IPS-NIHi7 (cell line): Measurements from ENCODE around the gene OXT.

Experiments used
- DNase-seq: peaks from one replicate; pipeline ENCODE4 v3.0.0; 2012; ENCODE audit warnings: mixed read lengths; ENCODE audit errors: extremely low spot score

The OXT gene

GRCh38 chr20:3084283-3084985 lies 13.0 kb downstream of the OXT start, which contains the start of gene AVP:
TSS of gene AVP (minus strand) at chr20:3084724. CDS start at chr20:3084674, 50 bp downstream.
- no peak for DNase-seq

GRCh38 chr20:3084986-3085360 lies 13.6 kb downstream of the OXT start:
- DNase-seq, result no peak

GRCh38 chr20:3085571-3086072 lies 14.2 kb downstream of the OXT start:
- no peak for DNase-seq

- DNase-seq, result no peak
Measured at GRCh38 chr20:3088031-3088430, 16.6 kb downstream of the OXT start.

- DNase-seq, result no peak
Measured at GRCh38 chr20:3090565-3090964, 19.1 kb downstream of the OXT start.

- DNase-seq, result peak; percentile 71
Measured at GRCh38 chr20:3092611-3093379, 21.4 kb downstream of the OXT start.

GRCh38 chr20:3093861-3094361 lies 22.5 kb downstream of the OXT start:
- DNase-seq, result no peak

GRCh38 chr20:3094848-3095629 lies 23.6 kb downstream of the OXT start:
- DNase-seq, result no peak

GRCh38 chr20:3100480-3100879 lies 29.1 kb downstream of the OXT start:
- DNase-seq, result no peak

- no peak for DNase-seq
Measured at GRCh38 chr20:3101251-3101650, 29.8 kb downstream of the OXT start.

GRCh38 chr20:3101737-3102574 lies 30.5 kb downstream of the OXT start:
- DNase-seq, result no peak

GRCh38 chr20:3102575-3103368 lies 31.4 kb downstream of the OXT start:
- no peak for DNase-seq

GRCh38 chr20:3103369-3104032 lies 32.1 kb downstream of the OXT start:
- DNase-seq, result no peak

- DNase-seq, result no peak
Measured at GRCh38 chr20:3105256-3106137, 34.1 kb downstream of the OXT start.

- DNase-seq, result no peak
Measured at GRCh38 chr20:3106185-3106584, 34.8 kb downstream of the OXT start.

GRCh38 chr20:3106658-3107463 lies 35.4 kb downstream of the OXT start:
- DNase-seq, result no peak

GRCh38 chr20:3107464-3108025 lies 36.1 kb downstream of the OXT start:
- DNase-seq, result no peak
